ENCODE measurements around the gene CSF3R. TPM values are rescaled to one million over a fixed set of nuclear protein-coding genes. Genes with fewer than 3 reads are reported as not detected.
A peak's percentile ranks its signal among the peaks of the same experiment; 100 is the strongest.
"Not testable (repeated sequence)": the region's sequence is repeated elsewhere in the genome, so short reads cannot be mapped to it uniquely, and the experiment has no call there.

Gene CSF3R
- total and polyA plus RNA-seq, 3 experiments from 2014 or later: 0.11 to 0.40 TPM; not detected in 1

- H3K27ac ChIP-seq (ENCODE audit: low read depth, low read length); H3K4me3 ChIP-seq (ENCODE audit: low read length); H3K36me3 Mint-ChIP-seq; H3K36me3 ChIP-seq (ENCODE audit: insufficient read depth, low read length); H3K4me1 Mint-ChIP-seq; H3K4me1 ChIP-seq (ENCODE audit: insufficient read depth, low read length); POLR2A ChIA-PET; H3K9me3 Mint-ChIP-seq; H3K4me3 Mint-ChIP-seq; H3K27me3 ChIP-seq (ENCODE audit: insufficient read depth, low read length, poor library complexity, severe bottlenecking); H3K27ac Mint-ChIP-seq; CTCF ChIA-PET; H3K9me3 ChIP-seq (ENCODE audit: low read length): not testable (repeated sequence)
- peak in 1 of 5 donors; percentile 3 for DNase-seq
- peaks cover 20 to 45% of the 10 kb centered on the region in 2 donors for H3K27me3 Mint-ChIP-seq
Observed at GRCh38 chr1:36511220-36511619, 28.5 kb upstream of the CSF3R start.

GRCh38 chr1:36510418-36510817, 27.7 kb upstream of the CSF3R start:
- DNase-seq: peak in 1 of 5 donors; percentile 36
- no peaks in the 10 kb centered on the region for H3K36me3 Mint-ChIP-seq
- H3K27ac ChIP-seq (ENCODE audit: low read depth, low read length): no peak overlapping the region
- no peak overlapping the region for H3K27ac Mint-ChIP-seq
- no peak overlapping the region for H3K4me3 Mint-ChIP-seq
- CTCF ChIA-PET: no interaction called here
- no peaks in the 10 kb centered on the region for H3K27me3 ChIP-seq (ENCODE audit: insufficient read depth, low read length, poor library complexity, severe bottlenecking)
- H3K4me1 Mint-ChIP-seq: no peaks in the 10 kb centered on the region
- no peaks in the 10 kb centered on the region for H3K9me3 Mint-ChIP-seq
- H3K9me3 ChIP-seq (ENCODE audit: low read length): no peaks in the 10 kb centered on the region
- H3K36me3 ChIP-seq (ENCODE audit: insufficient read depth, low read length): no peaks in the 10 kb centered on the region
- POLR2A ChIA-PET: no interaction called here
- no peak overlapping the region for H3K4me3 ChIP-seq (ENCODE audit: low read length)
- H3K27me3 Mint-ChIP-seq: peaks cover 20 to 46% of the 10 kb centered on the region in 2 donors
- no peaks in the 10 kb centered on the region for H3K4me1 ChIP-seq (ENCODE audit: insufficient read depth, low read length)

- Mint-ChIP-seq H3K4me1 (no peaks in the 10 kb centered on the region), H3K27me3 (peaks cover 17 to 54% of the 10 kb centered on the region in 2 donors), H3K36me3 (no peaks in the 10 kb centered on the region), H3K4me3 (no peak overlapping the region), H3K9me3 (no peaks in the 10 kb centered on the region), H3K27ac (no peak overlapping the region)
- Histone ChIP-seq H3K36me3 (ENCODE audit: insufficient read depth, low read length) (no peaks in the 10 kb centered on the region), H3K9me3 (ENCODE audit: low read length) (no peaks in the 10 kb centered on the region), H3K4me1 (ENCODE audit: insufficient read depth, low read length) (no peaks in the 10 kb centered on the region), H3K27ac (ENCODE audit: low read depth, low read length) (no peak overlapping the region), H3K27me3 (ENCODE audit: insufficient read depth, low read length, poor library complexity, severe bottlenecking) (no peaks in the 10 kb centered on the region), H3K4me3 (ENCODE audit: low read length) (no peak overlapping the region)
- CTCF ChIA-PET: interaction anchor here (2.0 kb wide), 1 partner anchor 8 kb away, joined by 9 read pairs; no protein-coding TSS in a partner anchor
- peak in 1 of 5 donors; percentile 27 for DNase-seq
- POLR2A ChIA-PET: no interaction called here
Observed at GRCh38 chr1:36508257-36508656, 25.5 kb upstream of the CSF3R start.

GRCh38 chr1:36506276-36506920, 23.7 kb upstream of the CSF3R start:
- peaks cover 17 to 52% of the 10 kb centered on the region in 2 donors for H3K27me3 Mint-ChIP-seq
- Histone ChIP-seq H3K4me1 (ENCODE audit: insufficient read depth, low read length) (no peaks in the 10 kb centered on the region), H3K4me3 (ENCODE audit: low read length) (no peak overlapping the region), H3K27ac (ENCODE audit: low read depth, low read length) (no peak overlapping the region), H3K36me3 (ENCODE audit: insufficient read depth, low read length) (no peaks in the 10 kb centered on the region), H3K27me3 (ENCODE audit: insufficient read depth, low read length, poor library complexity, severe bottlenecking) (no peaks in the 10 kb centered on the region), H3K9me3 (ENCODE audit: low read length) (no peaks in the 10 kb centered on the region)
- DNase-seq: peak in 1 of 5 donors; percentile 9
- no peak overlapping the region for H3K27ac Mint-ChIP-seq
- H3K4me1 Mint-ChIP-seq: no peaks in the 10 kb centered on the region
- no peaks in the 10 kb centered on the region for H3K36me3 Mint-ChIP-seq
- ChIA-PET CTCF (no interaction called here), POLR2A (no interaction called here)
- no peak overlapping the region for H3K4me3 Mint-ChIP-seq
- no peaks in the 10 kb centered on the region for H3K9me3 Mint-ChIP-seq

GRCh38 chr1:36503733-36504132, 21.0 kb upstream of the CSF3R start:
- ChIA-PET CTCF (no interaction called here), POLR2A (no interaction called here)
- Histone ChIP-seq H3K9me3 (ENCODE audit: low read length) (no peaks in the 10 kb centered on the region), H3K4me3 (ENCODE audit: low read length) (no peak overlapping the region), H3K4me1 (ENCODE audit: insufficient read depth, low read length) (no peaks in the 10 kb centered on the region), H3K27me3 (ENCODE audit: insufficient read depth, low read length, poor library complexity, severe bottlenecking) (no peaks in the 10 kb centered on the region), H3K36me3 (ENCODE audit: insufficient read depth, low read length) (no peaks in the 10 kb centered on the region), H3K27ac (ENCODE audit: low read depth, low read length) (no peak overlapping the region)
- no peaks in the 10 kb centered on the region for H3K36me3 Mint-ChIP-seq
- no peak overlapping the region for H3K27ac Mint-ChIP-seq
- H3K9me3 Mint-ChIP-seq: no peaks in the 10 kb centered on the region
- H3K4me3 Mint-ChIP-seq: no peak overlapping the region
- no peak for DNase-seq
- peaks cover 12 to 47% of the 10 kb centered on the region in 2 donors for H3K27me3 Mint-ChIP-seq
- no peaks in the 10 kb centered on the region for H3K4me1 Mint-ChIP-seq

- Mint-ChIP-seq H3K4me1 (no peaks in the 10 kb centered on the region), H3K27me3 (peaks cover 13 to 42% of the 10 kb centered on the region in 2 donors), H3K9me3 (no peaks in the 10 kb centered on the region), H3K36me3 (no peaks in the 10 kb centered on the region), H3K4me3 (no peak overlapping the region), H3K27ac (no peak overlapping the region)
- H3K4me3 ChIP-seq (ENCODE audit: low read length): no peak overlapping the region
- POLR2A ChIA-PET: no interaction called here
- H3K9me3 ChIP-seq (ENCODE audit: low read length): no peaks in the 10 kb centered on the region
- no peaks in the 10 kb centered on the region for H3K4me1 ChIP-seq (ENCODE audit: insufficient read depth, low read length)
- CTCF ChIA-PET: no interaction called here
- H3K27ac ChIP-seq (ENCODE audit: low read depth, low read length): no peak overlapping the region
- no peaks in the 10 kb centered on the region for H3K36me3 ChIP-seq (ENCODE audit: insufficient read depth, low read length)
- no peak for DNase-seq
- H3K27me3 ChIP-seq (ENCODE audit: insufficient read depth, low read length, poor library complexity, severe bottlenecking): no peaks in the 10 kb centered on the region
Observed at GRCh38 chr1:36503159-36503558, 20.4 kb upstream of the CSF3R start.

- DNase-seq: peak in 1 of 5 donors; percentile 12
- CTCF ChIA-PET: no interaction called here
- no peaks in the 10 kb centered on the region for H3K4me1 Mint-ChIP-seq
- H3K4me3 ChIP-seq (ENCODE audit: low read length): no peak overlapping the region
- no peaks in the 10 kb centered on the region for H3K36me3 ChIP-seq (ENCODE audit: insufficient read depth, low read length)
- POLR2A ChIA-PET: no interaction called here
- peaks cover 13 to 38% of the 10 kb centered on the region in 2 donors for H3K27me3 Mint-ChIP-seq
- H3K36me3 Mint-ChIP-seq: no peaks in the 10 kb centered on the region
- no peaks in the 10 kb centered on the region for H3K4me1 ChIP-seq (ENCODE audit: insufficient read depth, low read length)
- H3K9me3 ChIP-seq (ENCODE audit: low read length): no peaks in the 10 kb centered on the region
- no peaks in the 10 kb centered on the region for H3K9me3 Mint-ChIP-seq
- no peak overlapping the region for H3K27ac ChIP-seq (ENCODE audit: low read depth, low read length)
- no peaks in the 10 kb centered on the region for H3K27me3 ChIP-seq (ENCODE audit: insufficient read depth, low read length, poor library complexity, severe bottlenecking)
- H3K4me3 Mint-ChIP-seq: no peak overlapping the region
- no peak overlapping the region for H3K27ac Mint-ChIP-seq
Observed at GRCh38 chr1:36502616-36503015, 19.9 kb upstream of the CSF3R start.

- H3K27ac Mint-ChIP-seq; H3K4me3 Mint-ChIP-seq; H3K4me3 ChIP-seq (ENCODE audit: low read length); H3K9me3 Mint-ChIP-seq; H3K36me3 Mint-ChIP-seq; H3K9me3 ChIP-seq (ENCODE audit: low read length); H3K4me1 Mint-ChIP-seq; H3K27ac ChIP-seq (ENCODE audit: low read depth, low read length); DNase-seq; CTCF ChIA-PET; H3K27me3 ChIP-seq (ENCODE audit: insufficient read depth, low read length, poor library complexity, severe bottlenecking); POLR2A ChIA-PET; H3K4me1 ChIP-seq (ENCODE audit: insufficient read depth, low read length); H3K36me3 ChIP-seq (ENCODE audit: insufficient read depth, low read length): not testable (repeated sequence)
- peaks cover 8 to 39% of the 10 kb centered on the region in 2 donors for H3K27me3 Mint-ChIP-seq
Observed at GRCh38 chr1:36501911-36502310, 19.2 kb upstream of the CSF3R start.

- Mint-ChIP-seq H3K36me3 (no peaks in the 10 kb centered on the region), H3K27me3 (peaks cover 16 to 28% of the 10 kb centered on the region in 2 donors), H3K9me3 (no peaks in the 10 kb centered on the region), H3K4me1 (no peaks in the 10 kb centered on the region), H3K27ac (no peak overlapping the region), H3K4me3 (no peak overlapping the region)
- ChIA-PET POLR2A (no interaction called here), CTCF (no interaction called here)
- H3K9me3 ChIP-seq (ENCODE audit: low read length): no peaks in the 10 kb centered on the region
- no peak overlapping the region for H3K4me3 ChIP-seq (ENCODE audit: low read length)
- no peak overlapping the region for H3K27ac ChIP-seq (ENCODE audit: low read depth, low read length)
- H3K4me1 ChIP-seq (ENCODE audit: insufficient read depth, low read length): no peaks in the 10 kb centered on the region
- DNase-seq: no peak
- H3K27me3 ChIP-seq (ENCODE audit: insufficient read depth, low read length, poor library complexity, severe bottlenecking): no peaks in the 10 kb centered on the region
- H3K36me3 ChIP-seq (ENCODE audit: insufficient read depth, low read length): no peaks in the 10 kb centered on the region
Observed at GRCh38 chr1:36497207-36497606, 14.5 kb upstream of the CSF3R start.

All from CD8-positive, alpha-beta memory T cell (primary cell).